GM08714 (cell line): Measurements from ENCODE around the gene TCF4.

ENCODE experiments used
- H3K4me3 ChIP-seq: fragments of 200-500 bp; sonication (Bioruptor generic); 2 replicates; pipeline ENCODE4 v1.5.1; 2014; ENCODE audit warnings: mild to moderate bottlenecking, low read length, inconsistent platforms
- ZNF274 ChIP-seq: IDR thresholded peaks from 2 replicates; pipeline ENCODE4 v1.6.1; 2012; ENCODE audit warnings: mild to moderate bottlenecking, low read depth, low read length

The TCF4 gene

GRCh38 chr18:55243857-55244256 lies 344.1 kb downstream of the TCF4 start:
- TF ChIP-seq ZNF274, result no peak
- H3K4me3 ChIP-seq, result no peak overlapping the region

GRCh38 chr18:55243255-55243654 lies 344.7 kb downstream of the TCF4 start:
- no peak overlapping the region for H3K4me3 ChIP-seq
- TF ChIP-seq ZNF274, result no peak

GRCh38 chr18:55240978-55241377 lies 347.0 kb downstream of the TCF4 start:
- no peak overlapping the region; the same call in 1 of the 2 replicates for H3K4me3 ChIP-seq
- no peak for TF ChIP-seq ZNF274

- no peak for TF ChIP-seq ZNF274
- H3K4me3 ChIP-seq, result no peak overlapping the region
Observed at GRCh38 chr18:55239740-55240139, 348.3 kb downstream of the TCF4 start.

- no peak overlapping the region for H3K4me3 ChIP-seq
- no peak for TF ChIP-seq ZNF274
Observed at GRCh38 chr18:55237660-55238059, 350.3 kb downstream of the TCF4 start.

- no peak for TF ChIP-seq ZNF274
- no peak overlapping the region for H3K4me3 ChIP-seq
Observed at GRCh38 chr18:55236150-55236931, 351.7 kb downstream of the TCF4 start.

- TF ChIP-seq ZNF274, result no peak
- no peak overlapping the region for H3K4me3 ChIP-seq
Observed at GRCh38 chr18:55235094-55235461, 352.9 kb downstream of the TCF4 start.

GRCh38 chr18:55234366-55235093 lies 353.5 kb downstream of the TCF4 start:
- TF ChIP-seq ZNF274, result no peak
- no peak overlapping the region for H3K4me3 ChIP-seq

- TF ChIP-seq ZNF274, result no peak
- no peak overlapping the region for H3K4me3 ChIP-seq
Observed at GRCh38 chr18:55233857-55234256, 354.1 kb downstream of the TCF4 start.

- TF ChIP-seq ZNF274, result no peak
- no peak overlapping the region for H3K4me3 ChIP-seq
Observed at GRCh38 chr18:55232506-55232905, 355.5 kb downstream of the TCF4 start.

GRCh38 chr18:55229682-55230081 lies 358.3 kb downstream of the TCF4 start:
- no peak overlapping the region for H3K4me3 ChIP-seq
- TF ChIP-seq ZNF274, result no peak

- no peak for TF ChIP-seq ZNF274
- no peak overlapping the region for H3K4me3 ChIP-seq
Observed at GRCh38 chr18:55228707-55229106, 359.3 kb downstream of the TCF4 start.

GRCh38 chr18:55228191-55228590 lies 359.8 kb downstream of the TCF4 start:
- H3K4me3 ChIP-seq, result no peak overlapping the region
- TF ChIP-seq ZNF274, result no peak

- no peak for TF ChIP-seq ZNF274
- no peak overlapping the region for H3K4me3 ChIP-seq
Observed at GRCh38 chr18:55227771-55228170, 360.2 kb downstream of the TCF4 start.

- TF ChIP-seq ZNF274, result no peak
- H3K4me3 ChIP-seq, result no peak overlapping the region
Observed at GRCh38 chr18:55226044-55226443, 361.9 kb downstream of the TCF4 start.
